IMR-90 (cell line): Measurements from ENCODE around the gene TGFB2. TPM values are rescaled to one million over a fixed set of nuclear protein-coding genes. Genes with fewer than 3 reads are reported as not detected.

Experiments
- ATAC-seq: fragments of 200-7000 bp; cut with Tn5 transposase; 2 replicates; pipeline ENCODE4 v1.9.1; 2020; ENCODE audit warnings: low read depth, mild to moderate bottlenecking, moderate library complexity
- BruUV-seq: library from RNA; stranded (reverse); fragments of 400-500 nt; replicated peaks from 2 replicates; lab custom pipeline; 2021; lab: Mats Ljungman, UMichigan
- CTCF ChIA-PET: fragments of 300-600 bp; formaldehyde crosslinking; extraction: SDS; loops from one replicate; lab custom pipeline; 2021; ENCODE audit warnings: antibody characterized with exemption; lab: Yijun Ruan, JAX
- POLR2A ChIA-PET: fragments of 300-600 bp; sonication (Branson Sonifier 250); formaldehyde crosslinking; loops from one replicate; lab custom pipeline; 2022; ENCODE audit warnings: antibody characterized with exemption; ENCODE audit not compliant: unreplicated experiment; lab: Charles Lee
- DNase-seq: peaks from one replicate; pipeline ENCODE4 v3.0.0; 2013
- H2AFZ ChIP-seq: replicated peaks from 2 replicates; pipeline ENCODE3; 2013; ENCODE audit warnings: low read length, mild to moderate bottlenecking; ENCODE audit not compliant: poor library complexity
- H2AK5ac ChIP-seq: 2 replicates; pipeline ENCODE4 v1.6.1; 2013; ENCODE audit warnings: low read depth, low read length, inconsistent platforms
- H2AK9ac ChIP-seq: replicated peaks from 2 replicates; pipeline ENCODE3; 2013; ENCODE audit warnings: mild to moderate bottlenecking, low read depth, low read length, moderate library complexity; ENCODE audit not compliant: poor library complexity
- H2BK120ac ChIP-seq: 2 replicates; pipeline ENCODE4 v1.6.1; 2013; ENCODE audit warnings: low read depth, low read length, inconsistent platforms
- H2BK15ac ChIP-seq: 3 replicates; pipeline ENCODE4 v1.6.1; 2013; ENCODE audit warnings: low read depth, low read length, inconsistent platforms
- H2BK20ac ChIP-seq: 2 replicates; pipeline ENCODE4 v1.6.1; 2013; ENCODE audit warnings: low read depth, mild to moderate bottlenecking, inconsistent platforms, low read length, moderate library complexity
- H2BK5ac ChIP-seq: 2 replicates; pipeline ENCODE4 v1.6.1; 2013; ENCODE audit warnings: mild to moderate bottlenecking, low read depth, low read length, inconsistent platforms; ENCODE audit not compliant: poor library complexity, severe bottlenecking
- H3K14ac ChIP-seq: replicated peaks from 2 replicates; pipeline ENCODE4 v1.6.1; 2013; ENCODE audit warnings: low read depth, low read length, inconsistent platforms
- H3K18ac ChIP-seq: 2 replicates; pipeline ENCODE4 v1.6.1; 2013; ENCODE audit warnings: low read depth, low read length, control low read depth
- H3K23ac ChIP-seq: 2 replicates; pipeline ENCODE4 v1.6.1; 2013; ENCODE audit warnings: low read depth, low read length, inconsistent platforms
- H3K27ac ChIP-seq: 2 replicates; pipeline ENCODE4 v1.5.1; 2013; ENCODE audit warnings: mild to moderate bottlenecking, control low read depth, low read length; ENCODE audit not compliant: insufficient read depth
- H3K27me3 ChIP-seq: 2 replicates; pipeline ENCODE4 v1.6.1; 2013; ENCODE audit warnings: low read length; ENCODE audit not compliant: control insufficient read depth, insufficient read depth
- H3K36me3 ChIP-seq: 2 replicates; pipeline ENCODE4 v1.6.1; 2013; ENCODE audit warnings: low read length, mixed read lengths; ENCODE audit not compliant: control insufficient read depth, insufficient read depth
- H3K4ac ChIP-seq: 2 replicates; pipeline ENCODE4 v1.6.1; 2013; ENCODE audit warnings: low read depth, low read length, inconsistent platforms
- H3K4me1 ChIP-seq: 2 replicates; pipeline ENCODE4 v1.6.1; 2013; ENCODE audit warnings: low read length, mixed read lengths; ENCODE audit not compliant: control insufficient read depth, insufficient read depth
- H3K4me2 ChIP-seq: 2 replicates; pipeline ENCODE4 v1.6.1; 2013; ENCODE audit warnings: low read depth, mild to moderate bottlenecking, control low read depth, low read length, moderate library complexity
- H3K4me3 ChIP-seq: 2 replicates; pipeline ENCODE4 v1.5.1; 2013; ENCODE audit warnings: low read depth, mild to moderate bottlenecking, control low read depth, low read length, moderate library complexity; ENCODE audit not compliant: insufficient read depth
- H3K56ac ChIP-seq: 2 replicates; pipeline ENCODE4 v1.6.1; 2013; ENCODE audit warnings: low read length, inconsistent platforms; ENCODE audit not compliant: insufficient read depth; ENCODE audit errors: extremely low read depth
- H3K79me1 ChIP-seq, 2 experiments: 2 replicates each; pipeline ENCODE4 v1.6.1; 2013; ENCODE audit warnings: low read length in 2 of 2, inconsistent platforms in 1 of 2, low read depth in 1 of 2
- H3K9ac ChIP-seq: 2 replicates; pipeline ENCODE4 v1.6.1; 2013; ENCODE audit warnings: low read depth, low read length, control low read depth
- H3K9me1 ChIP-seq: 2 replicates; pipeline ENCODE4 v1.6.1; 2013; ENCODE audit warnings: low read length, inconsistent platforms; ENCODE audit not compliant: insufficient read depth
- H3K9me3 ChIP-seq: 2 replicates; pipeline ENCODE4 v1.6.1; 2013; ENCODE audit warnings: low read length; ENCODE audit not compliant: control insufficient read depth, insufficient read depth
- H4K20me1 ChIP-seq: 2 replicates; pipeline ENCODE4 v1.6.1; 2013; ENCODE audit warnings: low read length, inconsistent platforms; ENCODE audit not compliant: insufficient read depth
- H4K5ac ChIP-seq: 2 replicates; pipeline ENCODE4 v1.6.1; 2013; ENCODE audit warnings: mild to moderate bottlenecking, low read depth, low read length, control low read depth
- H4K8ac ChIP-seq, 2 experiments: 2 replicates each; pipeline ENCODE4 v1.6.1; 2013; ENCODE audit warnings: low read depth in 2 of 2, low read length in 2 of 2, control low read depth in 1 of 2, inconsistent platforms in 1 of 2
- H4K91ac ChIP-seq: 2 replicates; pipeline ENCODE4 v1.6.1; 2013; ENCODE audit warnings: low read depth, low read length, inconsistent platforms; ENCODE audit not compliant: insufficient read depth
- BHLHE40 ChIP-seq: fragments of 150-350 bp; IDR thresholded peaks from 2 replicates; pipeline ENCODE4 v1.6.1; 2016; ENCODE audit warnings: mild to moderate bottlenecking, low read depth, low read length
- CEBPB ChIP-seq: IDR thresholded peaks from 2 replicates; pipeline ENCODE4 v1.6.1; 2012; ENCODE audit warnings: low read depth, low read length, improper control_type of control experiment
- CHD1 ChIP-seq: IDR thresholded peaks from 2 replicates; pipeline ENCODE4 v1.6.1; 2012; ENCODE audit warnings: low read depth, low read length, improper control_type of control experiment
- CTCF ChIP-seq: conservative IDR thresholded peaks from 2 replicates; pipeline ENCODE4 v1.5.1; 2012; ENCODE audit warnings: mild to moderate bottlenecking, low read depth, low read length, improper control_type of control experiment
- ELK1 ChIP-seq: fragments of 150-350 bp; IDR thresholded peaks from 2 replicates; pipeline ENCODE4 v1.6.1; 2016; ENCODE audit warnings: low read depth, mild to moderate bottlenecking, low read length, moderate library complexity, borderline replicate concordance
- FOS ChIP-seq: fragments of 150-350 bp; IDR thresholded peaks from 2 replicates; pipeline ENCODE4 v1.6.1; 2016; ENCODE audit warnings: low read depth, low read length
- MAFK ChIP-seq: IDR thresholded peaks from 2 replicates; pipeline ENCODE4 v1.6.1; 2012; ENCODE audit warnings: low read depth, low read length, improper control_type of control experiment
- MAZ ChIP-seq: IDR thresholded peaks from 2 replicates; pipeline ENCODE4 v1.6.1; 2012; ENCODE audit warnings: low read depth, mild to moderate bottlenecking, low read length, improper control_type of control experiment, moderate library complexity, borderline replicate concordance
- MXI1 ChIP-seq: IDR thresholded peaks from 2 replicates; pipeline ENCODE4 v1.6.1; 2012; ENCODE audit warnings: low read depth, mild to moderate bottlenecking, low read length, moderate library complexity, borderline replicate concordance
- NFE2L2 ChIP-seq: fragments of 150-350 bp; IDR thresholded peaks from 2 replicates; pipeline ENCODE4 v1.6.1; 2016; ENCODE audit warnings: low read depth, mild to moderate bottlenecking, low read length
- POLR2A ChIP-seq: IDR thresholded peaks from 2 replicates; pipeline ENCODE4 v1.6.1; 2012; ENCODE audit warnings: mild to moderate bottlenecking, low read depth, low read length
- RAD21 ChIP-seq: IDR thresholded peaks from 2 replicates; pipeline ENCODE4 v1.6.1; 2012; ENCODE audit warnings: low read length, improper control_type of control experiment
- RCOR1 ChIP-seq: IDR thresholded peaks from 2 replicates; pipeline ENCODE4 v1.6.1; 2012; ENCODE audit warnings: mild to moderate bottlenecking, low read length, improper control_type of control experiment; ENCODE audit not compliant: insufficient replicate concordance
- RFX5 ChIP-seq: IDR thresholded peaks from 2 replicates; pipeline ENCODE4 v1.8.0; 2012; ENCODE audit warnings: low read depth, mild to moderate bottlenecking, low read length, moderate library complexity
- SMC3 ChIP-seq: fragments of 150-350 bp; IDR thresholded peaks from 2 replicates; pipeline ENCODE4 v1.6.1; 2016; ENCODE audit warnings: low read depth, mild to moderate bottlenecking, antibody characterized with exemption, low read length, moderate library complexity
- USF2 ChIP-seq: fragments of 150-350 bp; IDR thresholded peaks from 2 replicates; pipeline ENCODE4 v1.6.1; 2017; ENCODE audit warnings: mild to moderate bottlenecking, antibody characterized with exemption, low read length, low read depth
- WGBS, 2 experiments: methylation state at CpG; one replicate each; pipeline versions ENCODE4 v1.1.5 to v1.1.7; 2013; ENCODE audit warnings: missing lambda C conversion rate in 2 of 2; ENCODE audit not compliant: insufficient read length in 1 of 2; ENCODE audit errors: extremely low coverage in 2 of 2; 5-methylcytosine and 5-hydroxymethylcytosine counted together
- dilution Hi-C: fragments of 300-500 bp; cut with HindIII; formaldehyde crosslinking; loops from one replicate; pipeline ENCODE4 v1.14.3; 2018; ENCODE audit warnings: low sequenced_read_pairs; ENCODE audit not compliant: unreplicated experiment
- in situ Hi-C: fragments of 300-500 bp; cut with MboI; formaldehyde crosslinking; loops from 3 replicates; pipeline ENCODE4 v1.14.3; 2019; ENCODE audit warnings: low sequenced_read_pairs, inconsistent platforms, mixed read lengths
- intact Hi-C: fragments of 100-400 bp; cut with micrococcal nuclease; formaldehyde crosslinking; loops from 2 replicates; pipeline ENCODE4 v1.10.0; 2022
- polyA plus RNA-seq, 3 experiments: library from polyadenylated mRNA; depleted of rRNA; stranded (reverse); fragments of >200 nt; gene quantifications; 2 replicates each; pipeline ENCODE4 v1.2.3, GENCODE V29; 2012; ENCODE audit warnings: low replicate concordance in 1 of 3
- total RNA-seq: library from RNA; depleted of rRNA; stranded (reverse); fragments of >200 nt; gene quantifications from 2 replicates; pipeline ENCODE4 v1.2.3, GENCODE V29; 2012

Gene TGFB2
- total and polyA plus RNA-seq, 2 of the 4 experiments (the other 2 are of a cell fraction), result 3.7 to 3.8 TPM

- TF ChIP-seq MAZ (no peak), CHD1 (no peak), RAD21 (no peak), MAFK (no peak), RCOR1 (no peak), ELK1 (no peak), FOS (no peak), MXI1 (no peak), CEBPB (no peak), RFX5 (no peak), NFE2L2 (no peak), POLR2A (no peak), USF2 (no peak), SMC3 (no peak), BHLHE40 (no peak), CTCF (no peak)
- Histone ChIP-seq H2BK120ac (no peak overlapping the region), H2AFZ (peak overlapping the region; percentile 51), H3K9me3 (no peaks in the 10 kb centered on the region), H4K20me1 (no peaks in the 10 kb centered on the region), H3K27me3 (no peaks in the 10 kb centered on the region), H3K4me1 (peaks cover 20% of the 10 kb centered on the region), H3K4me3 (no peak overlapping the region), H3K23ac (no peak overlapping the region), H2AK9ac (no peak overlapping the region), H4K91ac (peak overlapping the region; percentile 8; the same call in 1 of the 2 replicates), H2BK20ac (no peak overlapping the region), H3K4me2 (no peak overlapping the region), H3K4ac (no peak overlapping the region), H3K14ac (no peak overlapping the region), H3K9ac (no peak overlapping the region), H3K36me3 (no peaks in the 10 kb centered on the region), H3K79me1 (no peaks in the 10 kb centered on the region), H2AK5ac (peak overlapping the region; percentile 71; the same call in 1 of the 2 replicates), H4K5ac (no peak overlapping the region), H3K27ac (no peak overlapping the region), H2BK5ac (no peak overlapping the region), H4K8ac (0 out of 4 replicates have a peak overlapping the region, but pooled peaks of 1 of the 2 experiments have one; percentile 22), H3K56ac (no peak overlapping the region), H3K9me1 (peaks cover 14% of the 10 kb centered on the region; the same call in 1 of the 2 replicates), H3K18ac (peak overlapping the region; percentile 54; the same call in 1 of the 2 replicates), H2BK15ac (0 out of 3 replicates have a peak overlapping the region, but pooled peaks have one; percentile 60)
- in situ Hi-C loops (no loop called here), intact Hi-C loops (loop anchor here (5.0 kb wide), 1 partner anchor 90 kb away; no protein-coding TSS in a partner anchor), dilution Hi-C loops (no loop called here)
- ChIA-PET CTCF (no interaction called here), POLR2A (no interaction called here)
- no CpG with 5 or more reads among the region's 4 CpGs for WGBS, 2 experiments
- no peak for DNase-seq
- BruUV-seq, result no TSS peak
- no peak for ATAC-seq
Observed at GRCh38 chr1:218462116-218462515, 117.0 kb downstream of the TGFB2 start.
